ENCODE data around the gene TBL2.

GRCh38 chr7:73623798-73624668 is 45.7 kb upstream of the TBL2 start, which contains the start of gene MLXIPL:
- TF ChIP-seq BHLHE40 (IDR thresholded peaks at IDR 0.05; ENCODE audit: low read depth, low read length), result no peak
- TF ChIP-seq, protein P1, sequence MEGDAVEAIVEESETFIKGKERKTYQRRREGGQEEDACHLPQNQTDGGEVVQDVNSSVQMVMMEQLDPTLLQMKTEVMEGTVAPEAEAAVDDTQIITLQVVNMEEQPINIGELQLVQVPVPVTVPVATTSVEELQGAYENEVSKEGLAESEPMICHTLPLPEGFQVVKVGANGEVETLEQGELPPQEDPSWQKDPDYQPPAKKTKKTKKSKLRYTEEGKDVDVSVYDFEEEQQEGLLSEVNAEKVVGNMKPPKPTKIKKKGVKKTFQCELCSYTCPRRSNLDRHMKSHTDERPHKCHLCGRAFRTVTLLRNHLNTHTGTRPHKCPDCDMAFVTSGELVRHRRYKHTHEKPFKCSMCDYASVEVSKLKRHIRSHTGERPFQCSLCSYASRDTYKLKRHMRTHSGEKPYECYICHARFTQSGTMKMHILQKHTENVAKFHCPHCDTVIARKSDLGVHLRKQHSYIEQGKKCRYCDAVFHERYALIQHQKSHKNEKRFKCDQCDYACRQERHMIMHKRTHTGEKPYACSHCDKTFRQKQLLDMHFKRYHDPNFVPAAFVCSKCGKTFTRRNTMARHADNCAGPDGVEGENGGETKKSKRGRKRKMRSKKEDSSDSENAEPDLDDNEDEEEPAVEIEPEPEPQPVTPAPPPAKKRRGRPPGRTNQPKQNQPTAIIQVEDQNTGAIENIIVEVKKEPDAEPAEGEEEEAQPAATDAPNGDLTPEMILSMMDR (conservative IDR thresholded peaks at IDR 0.05; ENCODE audit: low read depth, low read length), result no peak
- no peak for TF ChIP-seq POLR2A (IDR thresholded peaks at IDR 0.05; ENCODE audit: low read depth, low read length)
- TF ChIP-seq MAZ (IDR thresholded peaks at IDR 0.05; ENCODE audit: borderline replicate concordance, low read depth, low read length), result no peak
- no peak for TF ChIP-seq SMC3 (IDR thresholded peaks at IDR 0.05; ENCODE audit: low read depth, low read length)
- TF ChIP-seq RFX5 (IDR thresholded peaks at IDR 0.05; ENCODE audit: low read depth, low read length), result no peak
- no peak for TF ChIP-seq RAD21 (IDR thresholded peaks at IDR 0.05; ENCODE audit: low read length)
- TF ChIP-seq MXI1 (IDR thresholded peaks at IDR 0.05; ENCODE audit: borderline replicate concordance, low read depth, low read length), result no peak
- TF ChIP-seq USF2 (IDR thresholded peaks at IDR 0.05; ENCODE audit: low read depth, low read length), result no peak
- TF ChIP-seq FOS (IDR thresholded peaks at IDR 0.05; ENCODE audit: low read depth, low read length), result no peak

Measured in IMR-90 (cell line).